GM18517 (cell line): Measurements from ENCODE around the gene GFPT2.

Experiments
- ATAC-seq: cut with Tn5 transposase; IDR thresholded peaks from one replicate; pipeline ENCODE4 v1.9.1; 2021; ENCODE audit warnings: mild to moderate bottlenecking, moderate library complexity; ENCODE audit not compliant: unreplicated experiment

The GFPT2 gene

DNA sequence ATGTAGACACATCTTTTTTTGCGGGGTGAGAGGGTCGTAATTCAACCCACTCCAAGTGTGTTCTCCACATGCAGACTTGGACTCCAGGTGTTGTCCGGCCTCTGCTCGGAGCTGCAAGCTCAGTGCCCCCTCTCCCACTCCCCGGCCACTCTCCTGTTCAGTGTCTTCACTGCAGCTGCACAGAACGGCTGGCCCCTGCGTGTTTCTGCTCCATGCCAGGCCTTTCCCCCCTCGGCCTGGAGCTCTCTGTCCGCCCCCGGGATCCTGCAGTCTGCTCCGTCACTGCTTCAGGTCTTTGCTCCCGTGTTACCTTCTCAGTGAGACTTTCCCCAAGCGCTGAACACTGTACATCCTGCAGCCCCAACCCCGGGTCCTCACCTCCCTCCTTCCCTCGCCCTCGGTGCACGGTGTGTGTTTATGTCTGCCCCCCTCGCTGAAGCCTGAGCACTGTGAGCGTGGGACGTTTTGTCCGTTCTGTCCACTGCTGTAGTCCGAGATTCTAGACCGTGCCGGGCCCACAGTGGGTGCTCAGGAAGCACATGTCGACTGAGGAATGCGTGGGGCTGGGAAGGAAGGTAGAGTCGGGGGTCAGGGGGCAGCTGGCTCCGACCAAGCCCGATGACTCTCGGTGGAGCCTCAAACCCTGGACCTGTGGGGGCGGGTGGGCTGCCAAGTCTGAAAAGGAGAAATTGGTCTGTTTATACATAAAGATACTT, 26.4 kb upstream of the GFPT2 start:
- no peak for ATAC-seq

DNA sequence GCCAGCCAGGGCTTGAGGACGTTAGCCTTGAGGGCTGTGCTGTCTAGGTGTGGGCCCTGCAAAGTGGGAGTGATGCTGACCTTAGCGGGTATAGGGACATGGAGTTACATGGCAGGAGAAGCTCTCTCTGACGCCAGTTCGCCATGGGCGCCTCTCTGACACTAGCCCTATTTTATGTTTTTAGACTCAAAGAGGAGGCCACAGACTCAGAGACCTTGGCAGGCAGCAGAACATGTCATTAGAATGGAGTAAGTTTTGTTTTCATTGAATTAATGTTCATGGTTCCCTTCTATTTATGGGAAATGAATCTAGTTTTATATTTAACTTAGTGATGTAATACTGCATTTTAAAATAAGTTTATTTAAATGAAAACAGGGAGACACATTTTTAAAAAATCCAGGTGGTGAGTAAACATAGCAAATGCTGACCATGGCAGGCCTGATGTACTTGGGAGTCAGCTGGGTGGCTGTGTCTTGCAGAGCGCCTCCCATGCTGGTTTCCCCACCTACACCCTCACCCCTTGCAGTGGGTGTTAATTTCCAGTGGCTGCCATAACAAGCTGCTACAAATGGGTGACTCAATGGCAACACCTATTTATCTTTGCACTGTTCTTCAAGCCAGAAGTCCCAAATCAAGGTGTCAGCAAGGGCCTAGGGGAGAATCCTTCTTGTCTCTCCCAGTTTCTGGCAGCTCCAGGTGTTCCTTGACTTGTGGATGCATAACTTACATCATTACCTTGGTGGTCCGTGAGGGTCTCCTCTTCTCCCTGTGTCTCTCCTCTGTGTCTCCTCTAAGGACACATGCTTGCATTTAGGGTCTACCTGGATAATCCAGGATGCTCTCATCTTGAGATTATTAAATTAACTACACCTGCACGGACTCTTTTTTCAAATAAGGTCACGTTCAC, 25.6 kb upstream of the GFPT2 start:
- no peak for ATAC-seq

DNA sequence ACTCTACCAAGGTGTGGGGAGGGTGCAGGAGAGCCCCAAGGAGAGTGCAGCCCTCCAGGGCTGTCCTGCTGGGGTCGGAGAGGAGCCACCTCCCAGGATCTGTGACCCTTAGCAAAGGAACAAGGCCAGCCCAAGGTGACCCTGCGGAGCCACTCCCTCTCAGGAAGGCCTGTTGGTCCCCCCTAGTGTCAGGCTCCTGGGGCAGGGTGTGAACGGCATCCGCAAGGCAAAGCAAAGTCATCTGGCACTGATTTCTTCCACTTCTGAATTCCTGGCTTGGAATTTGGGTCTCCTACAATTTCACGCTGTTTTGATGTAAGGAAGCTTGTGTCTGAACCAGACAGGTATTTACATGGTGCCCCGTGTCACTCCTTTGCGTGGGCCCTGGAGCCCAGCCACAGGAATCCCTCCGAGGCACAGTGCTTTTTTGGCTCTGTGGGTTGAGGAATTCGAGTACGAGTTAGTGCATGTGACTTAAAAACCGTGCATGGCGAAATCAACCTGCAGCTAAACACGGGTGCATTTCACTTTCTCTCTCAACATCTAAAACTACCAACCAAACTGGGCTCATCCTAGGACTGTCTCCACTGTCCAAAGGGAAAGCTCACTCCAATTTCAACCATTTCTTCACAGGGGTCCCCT, 24.5 kb upstream of the GFPT2 start:
- no peak for ATAC-seq

GRCh38 chr5:180376511-180376910, 23.4 kb upstream of the GFPT2 start:
- ATAC-seq = no peak

GRCh38 chr5:180375955-180376354, 22.8 kb upstream of the GFPT2 start:
- ATAC-seq = no peak

DNA sequence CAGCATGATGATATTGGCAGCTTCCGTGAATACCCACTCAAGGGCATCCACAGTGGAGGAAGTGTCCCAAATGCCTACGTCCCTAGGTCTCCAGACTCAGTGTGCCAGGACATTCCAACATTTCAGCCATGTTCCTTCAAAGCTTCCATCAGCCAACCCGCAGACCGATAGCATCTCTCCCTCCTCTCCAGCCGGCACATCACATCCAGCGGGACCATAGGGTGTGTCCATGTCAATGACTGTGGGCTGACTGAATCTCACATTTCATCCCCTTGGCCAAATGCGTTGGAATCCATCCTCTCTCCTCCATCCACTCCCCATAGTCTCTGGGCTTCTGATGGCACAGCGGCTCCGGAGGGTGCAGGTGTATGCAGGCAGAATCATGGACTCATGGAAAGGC, 22.2 kb upstream of the GFPT2 start:
- ATAC-seq = no peak

DNA sequence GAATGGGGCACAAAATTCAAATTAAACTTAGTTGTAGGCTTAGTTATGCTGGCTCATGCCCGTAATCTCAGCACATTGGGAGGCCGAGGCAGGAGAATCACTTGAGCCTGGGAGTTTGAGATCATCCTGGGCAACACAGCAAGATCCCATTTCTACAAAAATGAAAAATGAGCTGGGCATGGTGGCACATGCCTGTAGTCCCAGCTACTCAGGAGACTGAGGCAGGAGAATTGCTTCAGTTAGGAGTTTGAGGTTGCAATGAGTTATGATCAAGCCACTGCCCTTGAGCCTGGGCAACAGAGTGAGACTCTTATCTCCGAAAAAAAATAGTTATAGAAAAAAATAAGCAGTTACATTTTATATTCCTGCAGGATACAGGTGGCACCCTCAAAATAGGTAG, 20.7 kb upstream of the GFPT2 start:
- no peak for ATAC-seq

DNA sequence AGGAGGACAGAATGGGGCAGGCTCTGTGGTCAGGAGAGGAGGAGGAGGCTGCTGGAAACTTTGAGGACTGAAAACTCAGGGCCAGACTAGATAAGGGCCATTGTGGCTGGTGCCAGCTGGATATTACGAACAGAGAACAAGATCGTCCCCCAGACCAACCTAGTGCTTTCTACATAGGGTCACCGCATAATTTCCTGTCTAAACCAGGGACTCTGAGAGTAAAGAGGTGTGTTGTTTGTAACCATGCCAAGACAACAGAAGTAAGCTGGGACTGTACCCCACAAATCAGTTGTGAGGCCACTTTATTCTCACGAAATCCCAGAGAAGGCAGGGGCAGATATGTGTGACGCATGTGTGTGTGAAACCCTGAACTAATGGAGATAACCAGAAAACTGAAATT, 20.3 kb upstream of the GFPT2 start:
- ATAC-seq = no peak

- ATAC-seq = no peak
Measured at GRCh38 chr5:180371949-180372348, 18.8 kb upstream of the GFPT2 start.

GRCh38 chr5:180370861-180371641, 17.9 kb upstream of the GFPT2 start:
- no peak for ATAC-seq

DNA sequence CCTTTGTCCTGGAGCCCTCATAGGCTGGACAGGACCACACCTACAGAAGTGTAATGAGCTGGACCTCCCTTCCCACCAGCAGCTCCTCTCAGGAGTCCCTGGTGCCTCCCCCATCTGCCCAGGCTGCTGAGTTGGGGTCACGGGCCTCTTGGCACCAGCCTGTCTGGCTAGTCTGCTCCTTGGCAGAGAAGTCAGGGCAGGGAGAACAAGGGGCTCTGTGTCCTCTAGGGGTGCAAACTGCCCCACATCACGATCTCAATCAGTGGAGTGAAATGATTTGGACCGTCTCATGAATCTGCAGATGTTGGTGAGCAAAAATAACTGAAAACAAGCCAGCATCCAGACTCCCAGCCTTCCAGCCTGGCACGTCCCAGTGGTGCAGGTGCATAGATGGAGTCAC, 14.9 kb upstream of the GFPT2 start:
- no peak for ATAC-seq

DNA sequence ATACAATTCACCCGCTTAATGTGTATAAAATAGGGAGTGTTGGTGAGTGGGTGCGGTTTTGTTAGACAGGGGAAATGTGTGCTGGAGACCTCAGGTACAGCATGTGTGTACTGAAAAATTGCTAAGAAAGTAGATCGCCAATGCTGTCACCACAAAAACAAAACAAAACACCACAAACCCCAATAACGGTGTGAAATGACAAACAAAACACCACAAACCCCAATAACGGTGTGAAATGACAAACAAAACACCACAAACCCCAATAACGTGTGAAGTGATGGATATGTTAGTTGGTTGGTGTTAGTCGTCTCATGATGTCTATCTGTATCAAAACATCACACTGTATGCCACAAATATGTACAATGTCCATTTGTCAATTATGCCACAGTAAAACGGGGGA, 14.2 kb upstream of the GFPT2 start:
- no peak for ATAC-seq

GRCh38 chr5:180366326-180366725, 13.2 kb upstream of the GFPT2 start:
- ATAC-seq = no peak

DNA sequence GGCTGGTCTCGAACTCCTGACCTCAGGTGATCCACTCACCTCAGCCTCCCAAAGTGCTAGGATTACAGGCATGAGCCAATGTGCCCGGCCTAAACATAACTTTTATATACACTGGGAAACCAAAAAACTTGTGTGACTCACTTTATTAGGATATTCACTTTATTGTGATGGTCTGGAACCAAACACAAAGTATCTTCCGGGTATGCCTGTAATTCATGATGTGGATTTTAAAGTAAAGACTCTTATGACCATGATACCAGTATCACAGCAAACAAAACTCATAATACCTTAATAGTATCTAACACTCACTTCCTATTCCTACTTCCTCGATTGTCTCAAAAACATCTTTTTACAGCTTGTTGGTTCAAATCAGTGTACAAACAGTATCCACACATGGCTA, 12.7 kb upstream of the GFPT2 start:
- no peak for ATAC-seq

GRCh38 chr5:180364306-180364856, 11.2 kb upstream of the GFPT2 start:
- ATAC-seq = no peak

- no peak for ATAC-seq
Measured at GRCh38 chr5:180360078-180360957, 7.2 kb upstream of the GFPT2 start.

DNA sequence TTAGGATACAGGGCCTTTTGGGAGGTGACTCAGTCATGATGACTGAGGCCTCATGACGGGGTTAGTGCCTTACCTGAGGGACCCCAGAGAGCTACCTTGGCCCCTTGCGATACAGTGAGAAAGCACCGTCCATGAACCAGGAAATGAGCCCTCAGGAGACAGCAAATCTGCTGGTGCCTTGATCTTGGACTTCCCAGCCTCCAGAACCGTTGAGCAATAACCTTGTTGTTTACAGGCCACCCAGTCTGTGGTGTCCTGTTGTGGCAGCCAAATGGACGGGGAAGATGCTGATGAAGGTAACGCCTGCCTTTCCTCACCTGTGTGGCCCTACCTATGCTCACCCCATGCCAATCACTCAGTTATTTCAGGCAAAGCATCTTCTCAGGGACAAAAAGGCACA, 5.6 kb upstream of the GFPT2 start:
- no peak for ATAC-seq

DNA sequence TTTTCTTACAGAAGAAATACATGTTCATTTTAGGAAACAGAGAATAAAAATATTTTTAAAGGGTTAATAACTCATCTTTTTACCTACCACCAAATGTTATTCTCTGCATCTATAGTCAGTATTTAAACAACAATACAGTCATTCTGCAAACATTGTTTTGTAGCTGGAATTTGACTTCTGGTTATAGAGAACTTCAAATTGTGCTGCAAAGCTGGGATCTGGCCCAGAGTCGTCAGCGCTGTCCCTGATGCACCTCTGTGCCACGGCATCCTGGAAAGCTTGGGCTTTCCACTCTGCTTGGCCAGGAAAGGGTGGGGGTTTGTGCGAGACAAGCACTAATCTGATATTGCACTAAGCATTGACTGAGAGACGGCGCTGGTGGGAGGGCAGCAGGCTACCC, 5.0 kb upstream of the GFPT2 start:
- ATAC-seq = no peak

DNA sequence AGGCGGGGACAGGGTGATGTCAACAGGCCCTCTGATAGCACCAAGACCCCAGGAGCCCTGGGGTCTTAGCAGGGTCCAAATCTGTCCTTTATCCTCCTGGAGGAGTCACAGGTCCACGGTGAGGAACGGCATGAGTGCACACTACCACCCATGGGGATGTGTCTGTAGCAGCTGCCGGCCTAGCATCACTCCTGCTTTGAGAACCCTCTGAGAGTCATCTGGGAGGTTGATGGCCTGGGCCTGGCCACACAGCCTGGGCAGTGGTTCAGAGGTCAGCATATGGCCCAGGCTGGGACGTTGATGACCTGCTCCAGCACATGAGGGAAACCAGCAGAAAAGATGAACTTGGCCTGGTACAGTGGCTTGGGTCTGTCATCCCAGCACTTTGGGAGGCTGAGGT, 1.8 kb upstream of the GFPT2 start:
- ATAC-seq = no peak

DNA sequence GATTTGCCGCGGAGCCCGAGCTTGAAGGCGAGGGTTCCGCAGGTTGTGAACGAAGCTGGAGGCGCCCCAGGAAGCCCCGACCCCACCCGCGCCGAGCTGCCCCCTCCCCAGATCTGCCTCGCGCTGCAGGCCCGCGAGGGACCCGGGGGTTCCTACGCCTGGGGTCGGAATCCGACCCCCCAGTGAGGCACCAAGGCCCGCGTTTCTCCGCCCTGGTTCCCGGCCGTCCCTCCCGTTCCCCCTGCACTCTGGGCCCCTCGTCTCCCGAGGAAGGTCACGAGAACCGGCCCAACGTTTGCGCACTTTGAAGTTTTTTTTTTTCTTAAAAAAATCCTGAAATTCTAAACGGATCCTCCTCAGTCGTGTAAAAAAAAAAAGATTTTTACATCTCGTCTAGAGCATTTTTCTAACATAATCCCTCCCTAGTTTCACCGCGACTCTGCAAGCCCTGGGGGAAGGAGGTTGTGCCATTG, 880 bp upstream of the GFPT2 start:
- no peak for ATAC-seq
